GM18870 (cell line): ENCODE results near the gene GLI3.

Experiments
- ATAC-seq: cut with Tn5 transposase; IDR thresholded peaks from one replicate; pipeline ENCODE4 v1.9.1; 2021; ENCODE audit warnings: moderate library complexity; ENCODE audit not compliant: unreplicated experiment

GLI3 gene

GRCh38 chr7:42049761-42050160 lies 187.2 kb downstream of the GLI3 start:
- ATAC-seq = no peak

GRCh38 chr7:42046483-42046882 lies 190.5 kb downstream of the GLI3 start:
- no peak for ATAC-seq

GRCh38 chr7:42045961-42046360 lies 191.0 kb downstream of the GLI3 start:
- ATAC-seq = no peak

- no peak for ATAC-seq
These were observed 197.1 kb downstream of the GLI3 start for GRCh38 chr7:42039921-42040320.

GRCh38 chr7:42035210-42035609 lies 201.8 kb downstream of the GLI3 start:
- no peak for ATAC-seq

GRCh38 chr7:42033480-42033879 lies 203.5 kb downstream of the GLI3 start:
- ATAC-seq = no peak

- no peak for ATAC-seq
These were observed 207.6 kb downstream of the GLI3 start for GRCh38 chr7:42029405-42029804.

- ATAC-seq = no peak
These were observed 209.5 kb downstream of the GLI3 start for GRCh38 chr7:42027521-42027920.

- no peak for ATAC-seq
These were observed 210.3 kb downstream of the GLI3 start for GRCh38 chr7:42026622-42027197.

- no peak for ATAC-seq
These were observed 211.2 kb downstream of the GLI3 start for GRCh38 chr7:42025635-42026375.

GRCh38 chr7:42024537-42024936 lies 212.5 kb downstream of the GLI3 start:
- no peak for ATAC-seq

- ATAC-seq = no peak
These were observed 213.7 kb downstream of the GLI3 start for GRCh38 chr7:42023262-42023661.

GRCh38 chr7:42022791-42023190 lies 214.2 kb downstream of the GLI3 start:
- no peak for ATAC-seq

- ATAC-seq = no peak
These were observed 215.0 kb downstream of the GLI3 start for GRCh38 chr7:42022056-42022455.

- no peak for ATAC-seq
These were observed 215.4 kb downstream of the GLI3 start for GRCh38 chr7:42021631-42022030.

- no peak for ATAC-seq
These were observed 216.9 kb downstream of the GLI3 start for GRCh38 chr7:42020061-42020460.

GRCh38 chr7:42017349-42017986 lies 219.5 kb downstream of the GLI3 start:
- ATAC-seq = no peak

GRCh38 chr7:42016517-42016916 lies 220.5 kb downstream of the GLI3 start:
- ATAC-seq = no peak

GRCh38 chr7:42014625-42015618 lies 222.1 kb downstream of the GLI3 start:
- ATAC-seq = no peak

GRCh38 chr7:42012786-42013360 lies 224.1 kb downstream of the GLI3 start:
- no peak for ATAC-seq

GRCh38 chr7:42012313-42012712 lies 224.7 kb downstream of the GLI3 start:
- no peak for ATAC-seq
